Neural crest cell (in vitro differentiated cells): ENCODE data around the gene GNG11. TPM values are rescaled to one million over a fixed set of nuclear protein-coding genes. Genes with fewer than 3 reads are reported as not detected.
"Not testable (repeated sequence)": the region's sequence is repeated elsewhere in the genome, so short reads cannot be mapped to it uniquely, and the experiment has no call there.

ENCODE experiments used
- DNase-seq: peaks from one replicate; pipeline ENCODE4 v3.0.0; 2021; ENCODE audit warnings: low read depth, mixed read lengths, low spot score
- H3K27ac Mint-ChIP-seq: one replicate; pipeline ENCODE4 v1.8.0; 2021; ENCODE audit warnings: mild to moderate bottlenecking, mixed read lengths; ENCODE audit not compliant: unreplicated experiment
- H3K27me3 Mint-ChIP-seq: 2 replicates; pipeline ENCODE4 v1.8.0; 2021; ENCODE audit warnings: low read depth, mild to moderate bottlenecking, mixed read lengths
- H3K36me3 Mint-ChIP-seq: 2 replicates; pipeline ENCODE4 v1.8.0; 2021; ENCODE audit warnings: low read depth, mild to moderate bottlenecking, mixed read lengths
- H3K4me1 Mint-ChIP-seq: 2 replicates; pipeline ENCODE4 v1.8.0; 2021; ENCODE audit warnings: mixed read lengths
- H3K4me3 Mint-ChIP-seq: one replicate; pipeline ENCODE4 v1.8.0; 2021; ENCODE audit warnings: mild to moderate bottlenecking, mixed read lengths
- H3K9me3 Mint-ChIP-seq: 2 replicates; pipeline ENCODE4 v1.8.0; 2021; ENCODE audit warnings: mixed read lengths
- CTCF ChIP-seq: fragments of 200-600 bp; sonication (generic); conservative IDR thresholded peaks from 2 replicates; pipeline ENCODE4 v1.5.0; 2021; ENCODE audit warnings: antibody characterized with exemption, mild to moderate bottlenecking
- total RNA-seq: library from RNA; stranded (reverse); gene quantifications from 2 replicates; pipeline ENCODE4 v1.2.1, GENCODE V29; 2021

Gene GNG11
- total RNA-seq, 1 donor from 2014 or later = 8.9 TPM

GRCh38 chr7:93902777-93903423 is 18.6 kb upstream of the GNG11 start:
- no peaks in the 10 kb centered on the region for H3K9me3 Mint-ChIP-seq
- peak; percentile 78 for TF ChIP-seq CTCF
- H3K27ac Mint-ChIP-seq = no peak overlapping the region
- DNase-seq = no peak
- H3K4me1 Mint-ChIP-seq = no peaks in the 10 kb centered on the region
- H3K27me3 Mint-ChIP-seq = no peaks in the 10 kb centered on the region
- no peak overlapping the region for H3K4me3 Mint-ChIP-seq
- H3K36me3 Mint-ChIP-seq = no peaks in the 10 kb centered on the region

- Mint-ChIP-seq H3K27me3 (no peaks in the 10 kb centered on the region), H3K36me3 (no peaks in the 10 kb centered on the region), H3K4me1 (peaks cover 10% of the 10 kb centered on the region), H3K27ac (no peak within 1 kb of the TSS), H3K4me3 (no peak within 1 kb of the TSS), H3K9me3 (no peaks in the 10 kb centered on the region)
- no peak for DNase-seq
- TF ChIP-seq CTCF = no peak
Measured at GRCh38 chr7:93906267-93906666, 15.3 kb upstream of the GNG11 start, which contains the start of gene GNGT1. TSS of gene GNGT1 (plus strand) at chr7:93906567. CDS start at chr7:93906747, 180 bp downstream.

GRCh38 chr7:93910076-93910994 is 11.2 kb upstream of the GNG11 start:
- Mint-ChIP-seq H3K36me3 (no peaks in the 10 kb centered on the region), H3K27ac (peak overlapping the region; percentile 50), H3K27me3 (no peaks in the 10 kb centered on the region), H3K9me3 (no peaks in the 10 kb centered on the region), H3K4me3 (no peak overlapping the region), H3K4me1 (peaks cover 10% of the 10 kb centered on the region)
- no peak for DNase-seq
- TF ChIP-seq CTCF = no peak

DNA sequence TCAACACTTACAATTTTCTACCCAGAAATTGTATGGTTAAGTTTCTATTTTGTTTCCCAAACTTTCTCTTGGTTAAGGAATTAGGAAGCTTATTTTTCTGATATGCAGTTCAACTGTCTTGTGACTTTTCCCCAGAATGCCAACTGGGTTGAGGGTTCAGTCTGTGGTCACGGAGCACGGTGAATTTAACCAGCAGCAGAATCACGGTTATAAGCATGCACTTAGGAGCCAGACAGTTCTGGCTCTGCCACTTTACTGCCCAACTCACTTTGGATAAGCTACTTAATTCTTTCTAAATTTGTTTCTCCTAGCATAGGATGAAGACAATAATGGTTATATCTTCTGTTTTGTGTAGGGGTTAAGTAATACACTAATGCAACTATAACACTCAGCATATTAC is 10.3 kb upstream of the GNG11 start:
- not testable (repeated sequence) for H3K9me3 Mint-ChIP-seq, DNase-seq, H3K36me3 Mint-ChIP-seq, H3K4me3 Mint-ChIP-seq, H3K27ac Mint-ChIP-seq, H3K27me3 Mint-ChIP-seq
- peaks cover 10% of the 10 kb centered on the region for H3K4me1 Mint-ChIP-seq

DNA sequence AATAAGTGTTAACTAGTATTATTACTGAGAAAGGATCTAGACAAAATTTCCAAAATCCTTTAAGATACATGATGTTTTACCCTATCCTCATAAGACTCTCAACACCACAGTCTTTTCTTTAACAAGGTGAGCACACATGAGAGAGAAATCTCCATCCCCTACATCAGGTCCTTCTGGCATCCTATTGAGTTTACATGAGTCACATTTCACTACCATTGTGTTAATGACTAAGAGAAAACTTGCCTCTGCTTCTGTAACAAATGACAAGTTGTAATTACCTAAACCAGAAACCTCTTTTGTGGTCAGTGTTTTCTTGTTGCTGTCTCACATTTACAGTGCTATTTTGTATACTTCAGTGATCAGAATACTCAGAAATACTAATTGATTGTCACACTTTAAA is 9.9 kb upstream of the GNG11 start:
- H3K9me3 Mint-ChIP-seq, H3K4me3 Mint-ChIP-seq, DNase-seq, H3K27me3 Mint-ChIP-seq, H3K27ac Mint-ChIP-seq, H3K36me3 Mint-ChIP-seq: not testable (repeated sequence)
- H3K4me1 Mint-ChIP-seq = peaks cover 10% of the 10 kb centered on the region

DNA sequence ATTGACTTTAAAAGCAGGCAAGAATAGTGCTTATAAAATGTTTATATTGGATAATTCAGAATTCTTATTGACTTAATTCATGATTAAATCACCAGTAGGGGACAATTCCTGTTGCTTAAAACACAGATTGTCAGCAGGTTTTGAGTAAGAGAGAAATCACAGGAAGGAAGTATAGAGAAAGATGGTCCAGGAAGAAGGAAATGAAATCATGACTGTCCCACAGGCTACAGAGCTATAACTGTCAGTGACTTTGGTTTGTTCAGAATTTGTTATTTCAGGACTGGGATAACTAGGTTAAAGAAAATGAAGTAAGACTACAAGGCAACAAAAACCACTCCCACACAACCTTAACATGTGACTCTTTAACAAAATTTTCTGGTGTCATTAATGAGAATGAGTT is 8.3 kb upstream of the GNG11 start:
- Mint-ChIP-seq H3K36me3 (no peaks in the 10 kb centered on the region), H3K4me3 (no peak overlapping the region), H3K9me3 (no peaks in the 10 kb centered on the region), H3K27ac (no peak overlapping the region), H3K4me1 (peaks cover 10% of the 10 kb centered on the region), H3K27me3 (no peaks in the 10 kb centered on the region)
- DNase-seq = no peak
- no peak for TF ChIP-seq CTCF
